H1 (cell line): ENCODE measurements around the gene MYH11. TPM values are rescaled to one million over a fixed set of nuclear protein-coding genes. Genes with fewer than 3 reads are reported as not detected.
A peak's percentile ranks its signal among the peaks of the same experiment; 100 is the strongest.

ENCODE experiments used
- CTCF ChIA-PET: fragments of 300-600 bp; sonication (Branson Sonifier 250); formaldehyde crosslinking; loops from one replicate; lab custom pipeline; 2021; ENCODE audit not compliant: partially characterized antibody; lab: Charles Lee
- POLR2A ChIA-PET: fragments of 300-600 bp; sonication (Branson Sonifier 250); formaldehyde crosslinking; loops from one replicate; lab custom pipeline; 2021; ENCODE audit warnings: inconsistent platforms; ENCODE audit not compliant: partially characterized antibody; lab: Charles Lee
- DNase-seq, 2 experiments: peaks; one replicate each; pipeline versions ENCODE4 v3.0.0 to v3.0.0-alpha.2; 2010 to 2022; ENCODE audit warnings: low spot score in 2 of 2, low read depth in 1 of 2, mixed read lengths in 1 of 2
- FAIRE-seq: peaks from 2 replicates; lab custom pipeline; 2011; peaks lifted over from hg19 to GRCh38; lab: Jason Lieb, UNC
- H2AFZ ChIP-seq: 2 replicates; pipeline ENCODE4 v1.8.1; 2012; ENCODE audit warnings: low read length, inconsistent platforms
- H2AK5ac ChIP-seq: 2 replicates; pipeline ENCODE4 v1.6.1; 2013; ENCODE audit warnings: low read depth, low read length
- H2BK120ac ChIP-seq: replicated peaks from 2 replicates; pipeline ENCODE3; 2013; ENCODE audit warnings: low read depth, low read length, inconsistent platforms
- H2BK12ac ChIP-seq: 2 replicates; pipeline ENCODE4 v1.6.1; 2013; ENCODE audit warnings: low read depth, low read length
- H2BK15ac ChIP-seq: 2 replicates; pipeline ENCODE4 v1.6.1; 2013; ENCODE audit warnings: low read length
- H2BK20ac ChIP-seq: 2 replicates; pipeline ENCODE4 v1.6.1; 2013; ENCODE audit warnings: low read length
- H2BK5ac ChIP-seq: 2 replicates; pipeline ENCODE4 v1.6.1; 2013; ENCODE audit warnings: low read depth, low read length
- H3K14ac ChIP-seq: 2 replicates; pipeline ENCODE4 v1.6.1; 2013; ENCODE audit warnings: inconsistent platforms; ENCODE audit not compliant: insufficient read length
- H3K18ac ChIP-seq: 2 replicates; pipeline ENCODE4 v1.6.1; 2013; ENCODE audit warnings: low read length; ENCODE audit errors: extremely low read depth
- H3K23ac ChIP-seq: 2 replicates; pipeline ENCODE4 v1.6.1; 2013; ENCODE audit warnings: inconsistent platforms; ENCODE audit not compliant: insufficient read length
- H3K23me2 ChIP-seq: 2 replicates; pipeline ENCODE4 v1.6.1; 2013; ENCODE audit warnings: low read depth, low read length
- H3K27ac ChIP-seq: 2 replicates; pipeline ENCODE4 v1.6.1; 2011; ENCODE audit warnings: low read depth, low read length, inconsistent platforms
- H3K27me3 ChIP-seq, 4 experiments: replicated peaks in 1 of 4; 1 replicate in 1 of 4; 2 replicates in 3 of 4; pipeline versions ENCODE4 v1.6.1 to v1.8.1; 2011 to 2013; ENCODE audit warnings: low read length in 3 of 4, mild to moderate bottlenecking in 3 of 4, inconsistent platforms in 2 of 4, mixed read lengths in 2 of 4, moderate library complexity in 1 of 4; ENCODE audit not compliant: control insufficient read depth in 3 of 4, insufficient read depth in 3 of 4; ENCODE audit errors: extremely low read depth in 1 of 4
- H3K36me3 ChIP-seq, 4 experiments: 2 replicates each; pipeline versions ENCODE4 v1.6.1 to v1.8.1; 2011 to 2013; ENCODE audit warnings: mild to moderate bottlenecking in 4 of 4, low read length in 3 of 4, moderate library complexity in 2 of 4, control low read depth in 1 of 4, inconsistent platforms in 1 of 4; ENCODE audit not compliant: insufficient read depth in 4 of 4, control insufficient read depth in 2 of 4
- H3K4ac ChIP-seq: replicated peaks from 2 replicates; pipeline ENCODE3; 2013; ENCODE audit warnings: low read length, low read depth, mixed read lengths, inconsistent platforms; ENCODE audit not compliant: insufficient read length
- H3K4me1 ChIP-seq, 4 experiments: replicated peaks in 1 of 4; 1 replicate in 1 of 4; 2 replicates in 3 of 4; pipeline versions ENCODE4 v1.6.1 to v1.8.1; 2011 to 2013; ENCODE audit warnings: low read length in 3 of 4, inconsistent platforms in 2 of 4, mixed read lengths in 1 of 4; ENCODE audit not compliant: insufficient read depth in 4 of 4, control insufficient read depth in 3 of 4
- H3K4me2 ChIP-seq, 2 experiments: 2 replicates each; pipeline versions ENCODE4 v1.6.1 to v1.8.1; 2011 to 2013; ENCODE audit warnings: low read depth in 2 of 2, low read length in 2 of 2, control low read depth in 1 of 2, inconsistent platforms in 1 of 2, mild to moderate bottlenecking in 1 of 2; ENCODE audit not compliant: insufficient read depth in 1 of 2
- H3K4me3 ChIP-seq, 4 experiments: fragments of 200-600, 300-600 bp in 1 of 4; sonication (generic), shearing (Covaris generic), sonication (Bioruptor Twin) in 1 of 4; 2 replicates each; pipeline versions ENCODE4 v1.5.1 to v1.8.1; 2011 to 2016; ENCODE audit warnings: low read length in 4 of 4, low read depth in 3 of 4, control low read depth in 2 of 4, inconsistent platforms in 2 of 4, mild to moderate bottlenecking in 2 of 4, mixed read lengths in 1 of 4, moderate library complexity in 1 of 4; ENCODE audit not compliant: insufficient read depth in 2 of 4; ENCODE audit errors: extremely low read depth in 1 of 4
- H3K56ac ChIP-seq: replicated peaks from 2 replicates; pipeline ENCODE3; 2013; ENCODE audit warnings: low read depth, mild to moderate bottlenecking, mixed read lengths, low read length, inconsistent platforms; ENCODE audit not compliant: insufficient read length
- H3K79me1 ChIP-seq: 2 replicates; pipeline ENCODE4 v1.6.1; 2013; ENCODE audit warnings: low read depth, low read length, control low read depth
- H3K79me2 ChIP-seq, 2 experiments: 2 replicates each; pipeline versions ENCODE4 v1.6.1 to v1.8.1; 2012 to 2013; ENCODE audit warnings: low read length in 2 of 2, mild to moderate bottlenecking in 2 of 2, inconsistent platforms in 1 of 2; ENCODE audit not compliant: insufficient read depth in 2 of 2, control insufficient read depth in 1 of 2
- H3K9ac ChIP-seq, 4 experiments: replicated peaks in 1 of 4; 1 replicate in 1 of 4; 2 replicates in 3 of 4; pipeline versions ENCODE4 v1.6.1 to v1.8.1; 2011 to 2013; ENCODE audit warnings: low read depth in 3 of 4, low read length in 3 of 4, control low read depth in 2 of 4, mild to moderate bottlenecking in 2 of 4, moderate library complexity in 2 of 4, inconsistent platforms in 1 of 4; ENCODE audit errors: extremely low read depth in 1 of 4
- H3K9me3 ChIP-seq, 2 experiments: 2 replicates each; pipeline versions ENCODE4 v1.6.1 to v1.8.1; 2012 to 2013; ENCODE audit warnings: mild to moderate bottlenecking in 2 of 2, moderate library complexity in 2 of 2, control low read depth in 1 of 2, inconsistent platforms in 1 of 2, low read depth in 1 of 2, low read length in 1 of 2, mixed read lengths in 1 of 2; ENCODE audit not compliant: insufficient read depth in 2 of 2
- H4K20me1 ChIP-seq, 2 experiments: replicated peaks in 1 of 2; 2 replicates each; pipeline versions ENCODE3 to v1.8.1; 2011 to 2013; ENCODE audit warnings: inconsistent platforms in 2 of 2, low read length in 2 of 2, mild to moderate bottlenecking in 1 of 2; ENCODE audit not compliant: insufficient read depth in 2 of 2, control insufficient read depth in 1 of 2
- H4K5ac ChIP-seq: 2 replicates; pipeline ENCODE4 v1.6.1; 2013; ENCODE audit warnings: low read length, low read depth, mixed read lengths, inconsistent platforms; ENCODE audit not compliant: insufficient read length
- H4K8ac ChIP-seq: 2 replicates; pipeline ENCODE4 v1.8.0; 2013; ENCODE audit warnings: mild to moderate bottlenecking, moderate library complexity, low read length, inconsistent platforms; ENCODE audit not compliant: insufficient read depth; ENCODE audit errors: extremely low read depth
- H4K91ac ChIP-seq: replicated peaks from 2 replicates; pipeline ENCODE3; 2013; ENCODE audit warnings: low read length, mixed read lengths, inconsistent platforms; ENCODE audit not compliant: insufficient read length
- CEBPB ChIP-seq: IDR thresholded peaks from 2 replicates; pipeline ENCODE4 v1.6.1; 2012; ENCODE audit warnings: low read depth, low read length
- SIN3A ChIP-seq, 2 experiments: IDR thresholded peaks in 1 of 2; conservative IDR thresholded peaks in 1 of 2; 2 replicates each; pipeline ENCODE4 v1.6.1; 2011 to 2012; ENCODE audit warnings: low read length in 2 of 2, improper control_type of control experiment in 1 of 2, low read depth in 1 of 2, mild to moderate bottlenecking in 1 of 2
- WGBS, 2 experiments: shearing (Covaris generic) in 1 of 2; methylation state at CpG; one replicate each; pipeline versions ENCODE4 v1.1.6 to v1.1.7; 2013 to 2015; ENCODE audit warnings: low lambda C conversion rate in 2 of 2, mixed read lengths in 2 of 2, inconsistent platforms in 1 of 2, low coverage in 1 of 2, missing lambda C conversion rate in 1 of 2; ENCODE audit not compliant: insufficient replicate concordance in 2 of 2, insufficient coverage in 1 of 2, insufficient read length in 1 of 2; ENCODE audit errors: extremely low coverage in 1 of 2, missing lambda C conversion rate in 1 of 2; 5-methylcytosine and 5-hydroxymethylcytosine counted together
- polyA plus RNA-seq, 7 experiments: library from polyadenylated mRNA; depleted of rRNA in 3 of 7; stranded (reverse) in 5 of 7; unstranded in 2 of 7; fragments of >200 nt in 5 of 7; fragments of 200-250 nt in 2 of 7; gene quantifications; 1 replicate in 5 of 7; 2 replicates in 1 of 7; 4 replicates in 1 of 7; pipeline versions ENCODE4 v1.2.1 to v1.2.3, GENCODE V29; 2011 to 2013; ENCODE audit warnings: missing spikeins in 2 of 7, mixed read lengths in 2 of 7
- total RNA-seq: library from RNA; stranded (reverse); fragmentation: NEBNext Ultra II Directional; extraction: Animal tissue kit (Norgen Biotek cat#: 25700); gene quantifications from 2 replicates; pipeline ENCODE4 v1.2.1, GENCODE V29; 2021

MYH11 gene
- total and polyA plus RNA-seq, 2 of the 8 experiments (the other 6 are each of a cell fraction or from before 2014, with no cell fraction given): 0.11 to 0.78 TPM

- Histone ChIP-seq H4K8ac (no peak overlapping the region), H2BK5ac (no peak overlapping the region), H3K9ac (no peak overlapping the region), H3K79me2 (no peaks in the 10 kb centered on the region), H3K4me1 (no peaks in the 10 kb centered on the region; a peak in 1 of 7 replicates), H3K18ac (no peak overlapping the region), H3K23ac (no peak overlapping the region), H3K9me3 (no peaks in the 10 kb centered on the region), H3K4me2 (no peak overlapping the region), H4K91ac (no peak overlapping the region), H2BK12ac (no peak overlapping the region), H2AK5ac (no peak overlapping the region), H2BK120ac (no peak overlapping the region), H3K36me3 (peaks cover 2 to 7% (median 6%) of the 10 kb centered on the region in 4 experiments; a peak in 5 of 8 replicates), H3K27ac (no peak overlapping the region), H4K5ac (no peak overlapping the region), H3K4ac (no peak overlapping the region), H2AFZ (no peak overlapping the region), H3K23me2 (no peaks in the 10 kb centered on the region), H3K4me3 (no peak overlapping the region), H2BK15ac (no peak overlapping the region), H3K56ac (no peak overlapping the region), H3K27me3 (no peaks in the 10 kb centered on the region), H3K14ac (no peak overlapping the region), H4K20me1 (no peaks in the 10 kb centered on the region), H3K79me1 (no peaks in the 10 kb centered on the region), H2BK20ac (no peak overlapping the region)
- no peak for DNase-seq
- 94% methylated on average over 7 of the region's 7 CpGs; no CpG with 5 or more reads in 1 of the 2 experiments for WGBS, 2 experiments
- CTCF ChIA-PET: interaction anchor here (1.4 kb wide), 1 partner anchor 15 kb away, joined by 3 read pairs; no protein-coding TSS in a partner anchor
- FAIRE-seq: no peak
- TF ChIP-seq CEBPB (0 out of 2 replicates have a peak, but pooled peaks have one; percentile 44), SIN3A (conservative IDR thresholded peaks at IDR 0.05 in 1 of 2, IDR thresholded peaks at IDR 0.05 in 1 of 2; ENCODE audit: low read depth in 1 of 2, low read length in 2 of 2) (no peak)
- POLR2A ChIA-PET: no interaction called here
Observed at GRCh38 chr16:15674571-15674970, 182.3 kb downstream of the MYH11 start.
